ENCODE measurements around the gene PRLR.
A peak's percentile ranks its signal among the peaks of the same experiment; 100 is the strongest.

PRLR gene

GRCh38 chr5:35032356-35032755 lies 197.9 kb downstream of the PRLR start:
- Histone ChIP-seq H3K23ac (ENCODE audit: low read length in 2 of 2) (no peak overlapping the region), H3K9me3 (ENCODE audit: control insufficient read depth, low read length) (no peaks in the 10 kb centered on the region), H3K14ac (ENCODE audit: low read length in 2 of 2) (no peak overlapping the region), H4K91ac (ENCODE audit: low read length) (no peak overlapping the region), H3K4me1 (ENCODE audit: control insufficient read depth, insufficient read depth, low read depth, low read length) (peaks cover 3% of the 10 kb centered on the region), H2AFZ (ENCODE audit: low read depth, low read length) (no peak overlapping the region), H2BK5ac (ENCODE audit: low read depth, low read length, poor library complexity, severe bottlenecking) (no peak overlapping the region), H4K8ac (ENCODE audit: low read length) (no peak overlapping the region), H3K27ac (ENCODE audit: low read length, poor library complexity, severe bottlenecking) (no peak overlapping the region), H3K9ac (ENCODE audit: low read length) (no peak overlapping the region), H2BK12ac (ENCODE audit: low read length in 2 of 2) (no peak overlapping the region), H3K4me3 (ENCODE audit: insufficient read depth in 1 of 2, low read depth in 1 of 2, low read length in 2 of 2) (no peak overlapping the region), H3K4me2 (ENCODE audit: low read length, poor library complexity, severe bottlenecking) (no peak overlapping the region), H3K27me3 (ENCODE audit: control insufficient read depth in 1 of 2, insufficient read depth in 1 of 2, low read length in 2 of 2) (peaks cover 0 to 10% of the 10 kb centered on the region in 2 experiments), H3K36me3 (ENCODE audit: control insufficient read depth in 1 of 2, insufficient read depth in 2 of 2, low read depth in 1 of 2, low read length in 2 of 2) (no peaks in the 10 kb centered on the region), H3K79me1 (replicated peaks; ENCODE audit: low read length, poor library complexity, severe bottlenecking) (no peaks in the 10 kb centered on the region), H3K18ac (ENCODE audit: low read depth in 1 of 2, low read length in 2 of 2) (no peak overlapping the region), H2BK120ac (ENCODE audit: low read depth, low read length) (no peak overlapping the region), H2AK5ac (ENCODE audit: low read length, severe bottlenecking) (no peak overlapping the region), H3K4ac (ENCODE audit: low read depth in 1 of 2, low read length in 2 of 2) (no peak overlapping the region), H2BK15ac (ENCODE audit: low read depth, poor library complexity, severe bottlenecking) (no peak overlapping the region)
- WGBS, result 88% methylated on average over 6 of the region's 6 CpGs
- no peak for DNase-seq

GRCh38 chr5:35031276-35031675 lies 199.0 kb downstream of the PRLR start:
- Histone ChIP-seq H2BK120ac (ENCODE audit: low read depth, low read length) (no peak overlapping the region), H3K18ac (ENCODE audit: low read depth in 1 of 2, low read length in 2 of 2) (no peak overlapping the region), H2BK12ac (ENCODE audit: low read length in 2 of 2) (no peak overlapping the region), H3K14ac (ENCODE audit: low read length in 2 of 2) (no peak overlapping the region), H4K91ac (ENCODE audit: low read length) (no peak overlapping the region), H3K9ac (ENCODE audit: low read length) (peak overlapping the region; percentile 31), H3K23ac (ENCODE audit: low read length in 2 of 2) (no peak overlapping the region), H3K27ac (ENCODE audit: low read length, poor library complexity, severe bottlenecking) (no peak overlapping the region), H3K9me3 (ENCODE audit: control insufficient read depth, low read length) (no peaks in the 10 kb centered on the region), H2BK15ac (ENCODE audit: low read depth, poor library complexity, severe bottlenecking) (peak overlapping the region; percentile 23), H2AFZ (ENCODE audit: low read depth, low read length) (no peak overlapping the region), H3K4me3 (ENCODE audit: insufficient read depth in 1 of 2, low read depth in 1 of 2, low read length in 2 of 2) (no peak overlapping the region), H2BK5ac (ENCODE audit: low read depth, low read length, poor library complexity, severe bottlenecking) (no peak overlapping the region), H3K27me3 (ENCODE audit: control insufficient read depth in 1 of 2, insufficient read depth in 1 of 2, low read length in 2 of 2) (peaks cover 0 to 3% of the 10 kb centered on the region in 2 experiments), H3K4me2 (ENCODE audit: low read length, poor library complexity, severe bottlenecking) (no peak overlapping the region), H2AK5ac (ENCODE audit: low read length, severe bottlenecking) (no peak overlapping the region), H3K4me1 (ENCODE audit: control insufficient read depth, insufficient read depth, low read depth, low read length) (peaks cover 3% of the 10 kb centered on the region), H3K4ac (ENCODE audit: low read depth in 1 of 2, low read length in 2 of 2) (no peak overlapping the region), H3K36me3 (ENCODE audit: control insufficient read depth in 1 of 2, insufficient read depth in 2 of 2, low read depth in 1 of 2, low read length in 2 of 2) (no peaks in the 10 kb centered on the region), H4K8ac (ENCODE audit: low read length) (no peak overlapping the region), H3K79me1 (replicated peaks; ENCODE audit: low read length, poor library complexity, severe bottlenecking) (no peaks in the 10 kb centered on the region)
- DNase-seq, result peak; percentile 80
- WGBS, result 22% methylated on average over 3 of the region's 5 CpGs

GRCh38 chr5:35030426-35031100 lies 199.7 kb downstream of the PRLR start:
- no peak overlapping the region for H3K4me3 ChIP-seq (ENCODE audit: insufficient read depth in 1 of 2, low read depth in 1 of 2, low read length in 2 of 2)
- H3K4me2 ChIP-seq (ENCODE audit: low read length, poor library complexity, severe bottlenecking), result no peak overlapping the region
- H3K9me3 ChIP-seq (ENCODE audit: control insufficient read depth, low read length), result no peaks in the 10 kb centered on the region
- no peak overlapping the region for H2AK5ac ChIP-seq (ENCODE audit: low read length, severe bottlenecking)
- no peak overlapping the region for H3K23ac ChIP-seq (ENCODE audit: low read length in 2 of 2)
- H2AFZ ChIP-seq (ENCODE audit: low read depth, low read length), result no peak overlapping the region
- H2BK5ac ChIP-seq (ENCODE audit: low read depth, low read length, poor library complexity, severe bottlenecking), result no peak overlapping the region
- DNase-seq, result peak; percentile 26
- H3K18ac ChIP-seq (ENCODE audit: low read depth in 1 of 2, low read length in 2 of 2), result peak overlapping the region; percentile 5 to 12
- H4K91ac ChIP-seq (ENCODE audit: low read length), result no peak overlapping the region
- H3K27ac ChIP-seq (ENCODE audit: low read length, poor library complexity, severe bottlenecking), result no peak overlapping the region
- 77% methylated on average over 7 of the region's 10 CpGs for WGBS
- H3K9ac ChIP-seq (ENCODE audit: low read length), result no peak overlapping the region
- H3K4ac ChIP-seq (ENCODE audit: low read depth in 1 of 2, low read length in 2 of 2), result no peak overlapping the region
- H2BK15ac ChIP-seq (ENCODE audit: low read depth, poor library complexity, severe bottlenecking), result no peak overlapping the region
- H3K27me3 ChIP-seq (ENCODE audit: control insufficient read depth in 1 of 2, insufficient read depth in 1 of 2, low read length in 2 of 2), result peaks cover 0 to 5% of the 10 kb centered on the region in 2 experiments
- no peak overlapping the region for H3K14ac ChIP-seq (ENCODE audit: low read length in 2 of 2)
- no peak overlapping the region for H4K8ac ChIP-seq (ENCODE audit: low read length)
- no peak overlapping the region for H2BK120ac ChIP-seq (ENCODE audit: low read depth, low read length)
- H3K4me1 ChIP-seq (ENCODE audit: control insufficient read depth, insufficient read depth, low read depth, low read length), result peaks cover 3% of the 10 kb centered on the region
- H3K79me1 ChIP-seq (replicated peaks; ENCODE audit: low read length, poor library complexity, severe bottlenecking), result no peaks in the 10 kb centered on the region
- H3K36me3 ChIP-seq (ENCODE audit: control insufficient read depth in 1 of 2, insufficient read depth in 2 of 2, low read depth in 1 of 2, low read length in 2 of 2), result no peaks in the 10 kb centered on the region
- H2BK12ac ChIP-seq (ENCODE audit: low read length in 2 of 2), result no peak overlapping the region

DNA sequence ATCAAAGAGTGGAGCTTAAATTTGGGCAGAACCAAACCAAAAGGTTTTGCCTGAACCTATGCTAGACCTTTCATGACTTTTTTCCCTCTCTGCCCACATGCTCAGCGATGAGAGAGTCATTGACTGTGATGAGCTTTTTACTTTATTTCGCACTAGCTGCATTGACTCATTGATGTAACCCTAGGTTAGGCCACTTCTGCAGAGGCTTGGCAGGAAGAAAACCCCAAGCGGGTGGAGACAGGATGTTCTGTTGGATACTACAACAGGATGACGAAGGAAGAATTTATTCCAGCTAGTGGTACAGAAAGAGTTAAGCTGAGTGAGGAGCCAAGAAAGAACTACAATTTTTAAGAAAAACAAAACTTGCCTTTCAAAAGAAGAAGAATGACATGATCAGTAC lies 201.0 kb downstream of the PRLR start:
- 26% methylated on average over 3 of the region's 4 CpGs for WGBS
- Histone ChIP-seq H3K9ac (ENCODE audit: low read length) (peak overlapping the region; percentile 40), H2BK120ac (ENCODE audit: low read depth, low read length) (peak overlapping the region; percentile 34)

More for the DNA sequence above, 201.0 kb downstream of the PRLR start:
- Histone ChIP-seq H3K4me1 (ENCODE audit: control insufficient read depth, insufficient read depth, low read depth, low read length) (peaks cover 3% of the 10 kb centered on the region), H3K36me3 (ENCODE audit: control insufficient read depth in 1 of 2, insufficient read depth in 2 of 2, low read depth in 1 of 2, low read length in 2 of 2) (no peaks in the 10 kb centered on the region), H2AK5ac (ENCODE audit: low read length, severe bottlenecking) (no peak overlapping the region), H4K8ac (ENCODE audit: low read length) (no peak overlapping the region), H4K91ac (ENCODE audit: low read length) (no peak overlapping the region), H2BK12ac (ENCODE audit: low read length in 2 of 2) (no peak overlapping the region), H3K18ac (ENCODE audit: low read depth in 1 of 2, low read length in 2 of 2) (no peak overlapping the region), H3K4me3 (ENCODE audit: insufficient read depth in 1 of 2, low read depth in 1 of 2, low read length in 2 of 2) (no peak overlapping the region), H3K4me2 (ENCODE audit: low read length, poor library complexity, severe bottlenecking) (no peak overlapping the region), H3K23ac (ENCODE audit: low read length in 2 of 2) (no peak overlapping the region), H2AFZ (ENCODE audit: low read depth, low read length) (no peak overlapping the region), H2BK5ac (ENCODE audit: low read depth, low read length, poor library complexity, severe bottlenecking) (no peak overlapping the region), H3K27ac (ENCODE audit: low read length, poor library complexity, severe bottlenecking) (no peak overlapping the region), H3K79me1 (replicated peaks; ENCODE audit: low read length, poor library complexity, severe bottlenecking) (no peaks in the 10 kb centered on the region), H3K4ac (ENCODE audit: low read depth in 1 of 2, low read length in 2 of 2) (no peak overlapping the region), H3K27me3 (ENCODE audit: control insufficient read depth in 1 of 2, insufficient read depth in 1 of 2, low read length in 2 of 2) (peaks cover 0 to 6% of the 10 kb centered on the region in 2 experiments), H3K9me3 (ENCODE audit: control insufficient read depth, low read length) (no peaks in the 10 kb centered on the region), H3K14ac (ENCODE audit: low read length in 2 of 2) (no peak overlapping the region), H2BK15ac (ENCODE audit: low read depth, poor library complexity, severe bottlenecking) (no peak overlapping the region)
- DNase-seq, result peak; percentile 81

Data from mesenchymal stem cell (in vitro differentiated cells and primary cell).